K562 (cell line): ENCODE results near the gene REX1BD. TPM values are rescaled to one million over a fixed set of nuclear protein-coding genes. Genes with fewer than 3 reads are reported as not detected.

Experiments used
- ARHGAP35 ChIP-seq: fragments of 450-650 bp; IDR thresholded peaks from 2 replicates; pipeline ENCODE4 v1.6.1; 2018; ENCODE audit not compliant: partially characterized antibody
- CBX1 ChIP-seq: sonication (generic); IDR thresholded peaks from 2 replicates; pipeline ENCODE4 v1.6.1; 2016; ENCODE audit warnings: antibody characterized with exemption, low read depth, mild to moderate bottlenecking
- COPS2 ChIP-seq: fragments of 450-650 bp; conservative IDR thresholded peaks from 2 replicates; pipeline ENCODE4 v1.6.1; 2016; ENCODE audit warnings: mild to moderate bottlenecking, moderate library complexity
- CREB1 ChIP-seq, 2 experiments: sonication (generic) in 1 of 2; formaldehyde crosslinking in 1 of 2; IDR thresholded peaks; 2 replicates each; pipeline versions ENCODE4 v1.6.1 to v1.8.0; 2012 to 2022; ENCODE audit warnings: inconsistent platforms in 1 of 2, mild to moderate bottlenecking in 1 of 2, missing genetic modification reagents in 1 of 2, moderate library complexity in 1 of 2
- CTBP1 ChIP-seq: fragments of 450-650 bp; IDR thresholded peaks from 2 replicates; pipeline ENCODE4 v1.6.1; 2016; ENCODE audit warnings: borderline replicate concordance
- ETV6 ChIP-seq, 3 experiments: fragments of 150-350 bp in 1 of 3; sonication (generic) in 1 of 3; formaldehyde crosslinking in 1 of 3; IDR thresholded peaks; 2 replicates each; pipeline versions ENCODE4 v1.6.1 to v1.8.0; 2014 to 2022; ENCODE audit warnings: borderline replicate concordance in 2 of 3, low read depth in 2 of 3, antibody characterized with exemption in 1 of 3, low read length in 1 of 3, mild to moderate bottlenecking in 1 of 3, missing genetic modification reagents in 1 of 3
- HDAC3 ChIP-seq: fragments of 450-650 bp; IDR thresholded peaks from 2 replicates; pipeline ENCODE4 v1.6.1; 2018; ENCODE audit warnings: borderline replicate concordance, mild to moderate bottlenecking, moderate library complexity; ENCODE audit not compliant: partially characterized antibody
- HOXB6 ChIP-seq: fragments of 250-450 bp; sonication (Bioruptor Pico); IDR thresholded peaks from 2 replicates; pipeline ENCODE4 v1.5.1; 2022; ENCODE audit warnings: mild to moderate bottlenecking, borderline replicate concordance
- KDM5B ChIP-seq: fragments of 200-600 bp; sonication (generic); IDR thresholded peaks from 2 replicates; pipeline ENCODE4 v1.6.1; 2012; ENCODE audit warnings: low read depth, mild to moderate bottlenecking, moderate library complexity, low read length, control low read depth, inconsistent platforms; ENCODE audit not compliant: insufficient replicate concordance
- NFATC3 ChIP-seq: fragments of 450-650 bp; IDR thresholded peaks from 2 replicates; pipeline ENCODE4 v1.6.1; 2017; ENCODE audit warnings: mild to moderate bottlenecking
- PRMT5 ChIP-seq: sonication (generic); formaldehyde crosslinking; IDR thresholded peaks from 2 replicates; pipeline ENCODE4 v1.5.0; 2020; ENCODE audit warnings: missing genetic modification reagents
- PYGO2 ChIP-seq: fragments of 450-650 bp; IDR thresholded peaks from 2 replicates; pipeline ENCODE4 v1.6.1; 2016; ENCODE audit warnings: mild to moderate bottlenecking, missing genetic modification characterization, moderate library complexity, missing compliant biosample characterization
- RB1 ChIP-seq: fragments of 450-650 bp; IDR thresholded peaks from 2 replicates; pipeline ENCODE4 v1.6.1; 2017; ENCODE audit warnings: low read depth, mild to moderate bottlenecking
- RBM25 ChIP-seq: fragments of 200-400 bp; formaldehyde crosslinking; IDR thresholded peaks from 2 replicates; pipeline ENCODE4 v1.6.1; 2018; ENCODE audit warnings: low read length, low read depth, moderate library complexity; ENCODE audit not compliant: severe bottlenecking
- SMAD1 ChIP-seq: fragments of 150-350 bp; IDR thresholded peaks from 2 replicates; pipeline ENCODE4 v1.6.1; 2014; ENCODE audit warnings: low read length, low read depth; ENCODE audit not compliant: partially characterized antibody
- YY1 ChIP-seq, 3 experiments: IDR thresholded peaks; 2 replicates each; pipeline ENCODE4 v1.6.1; 2011; ENCODE audit warnings: low read length in 2 of 3, mild to moderate bottlenecking in 2 of 3, moderate library complexity in 2 of 3, borderline replicate concordance in 1 of 3, control low read depth in 1 of 3, low read depth in 1 of 3; ENCODE audit not compliant: insufficient read depth in 3 of 3, insufficient replicate concordance in 2 of 3, control insufficient read depth in 1 of 3, insufficient read length in 1 of 3; ENCODE audit errors: extremely low read depth in 1 of 3
- ZNF395 ChIP-seq: fragments of 200-800 bp; sonication (Bioruptor generic); IDR thresholded peaks from 2 replicates; pipeline ENCODE4 v1.6.1; 2017; ENCODE audit warnings: missing genetic modification characterization, missing compliant biosample characterization
- ZNF589 ChIP-seq: fragments of 200-800 bp; sonication (Bioruptor generic); IDR thresholded peaks from 2 replicates; pipeline ENCODE4 v1.6.1; 2016; ENCODE audit warnings: low read depth, missing genetic modification characterization, missing compliant biosample characterization
- polyA plus RNA-seq, 8 experiments: library from polyadenylated mRNA; depleted of rRNA in 4 of 8; stranded (reverse) in 5 of 8; unstranded in 3 of 8; fragments of >200 nt; fragmentation: Nextera tagmentation in 2 of 8; fragmentation: Illumina TruSeq in 1 of 8; extraction: Ambion mirVana in 2 of 8; extraction: Trizol in 1 of 8; gene quantifications; 2 replicates each; pipeline versions ENCODE4 v1.2.1 to v1.2.3, GENCODE V29; 2011 to 2014; ENCODE audit warnings: inconsistent platforms in 1 of 8, missing spikeins in 1 of 8
- total RNA-seq, 7 experiments: library from RNA; depleted of rRNA in 6 of 7; stranded (reverse); fragments of >200 nt in 6 of 7; fragmentation: Illumina TruSeq in 2 of 7; extraction: Trizol in 2 of 7; gene quantifications; 2 replicates each; pipeline versions ENCODE4 v1.2.1 to v1.2.3, GENCODE V29; 2011 to 2021; ENCODE audit warnings: low replicate concordance in 1 of 7
- TF ChIP-seq, protein P1 (sequence below), 2 experiments: fragments of 450-650 bp; conservative IDR thresholded peaks; 2 replicates each; pipeline ENCODE4 v1.6.1; 2017; ENCODE audit warnings: mild to moderate bottlenecking in 2 of 2, moderate library complexity in 2 of 2
- TF ChIP-seq, protein P2 (sequence below): fragments of 250-450 bp; sonication (Bioruptor Pico); IDR thresholded peaks from 2 replicates; pipeline ENCODE4 v1.5.0; 2021; ENCODE audit warnings: mild to moderate bottlenecking, borderline replicate concordance

Gene REX1BD
- total and polyA plus RNA-seq, 9 of the 15 experiments (the other 6 are each of a cell fraction or from before 2014, with no cell fraction given): 1.9 to 136 (median 13.8) TPM

GRCh38 chr19:18590273-18591272, 2.0 kb downstream of the REX1BD start (continued):
- TF ChIP-seq, protein P1, sequence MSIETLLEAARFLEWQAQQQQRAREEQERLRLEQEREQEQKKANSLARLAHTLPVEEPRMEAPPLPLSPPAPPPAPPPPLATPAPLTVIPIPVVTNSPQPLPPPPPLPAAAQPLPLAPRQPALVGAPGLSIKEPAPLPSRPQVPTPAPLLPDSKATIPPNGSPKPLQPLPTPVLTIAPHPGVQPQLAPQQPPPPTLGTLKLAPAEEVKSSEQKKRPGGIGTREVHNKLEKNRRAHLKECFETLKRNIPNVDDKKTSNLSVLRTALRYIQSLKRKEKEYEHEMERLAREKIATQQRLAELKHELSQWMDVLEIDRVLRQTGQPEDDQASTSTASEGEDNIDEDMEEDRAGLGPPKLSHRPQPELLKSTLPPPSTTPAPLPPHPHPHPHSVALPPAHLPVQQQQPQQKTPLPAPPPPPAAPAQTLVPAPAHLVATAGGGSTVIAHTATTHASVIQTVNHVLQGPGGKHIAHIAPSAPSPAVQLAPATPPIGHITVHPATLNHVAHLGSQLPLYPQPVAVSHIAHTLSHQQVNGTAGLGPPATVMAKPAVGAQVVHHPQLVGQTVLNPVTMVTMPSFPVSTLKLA (conservative IDR thresholded peaks at IDR 0.05): peak; percentile 73 to 74
- TF ChIP-seq COPS2 (no peak), KDM5B (no peak), NFATC3 (no peak), YY1 (IDR thresholded peaks at IDR 0.05; ENCODE audit: borderline replicate concordance in 1 of 3, control insufficient read depth in 1 of 3, extremely low read depth in 1 of 3, insufficient read depth in 3 of 3, insufficient read length in 1 of 3, insufficient replicate concordance in 2 of 3, low read depth in 1 of 3, low read length in 2 of 3) (peak in 2 of 3 experiments; percentile 15 to 38), CBX1 (no peak), ZNF395 (CRISPR knock-in tag) (no peak), PRMT5 (CRISPR knock-in tag) (no peak), PYGO2 (tag) (no peak), RB1 (no peak), HDAC3 (no peak), ARHGAP35 (no peak), CTBP1 (peak; percentile 92), HOXB6 (CRISPR knock-in tag) (no peak), RBM25 (no peak), ETV6 (IDR thresholded peaks at IDR 0.05; ENCODE audit: borderline replicate concordance in 1 of 2, low read depth in 2 of 2, low read length in 1 of 2) (no peak), ETV6 (CRISPR knock-in tag; IDR thresholded peaks at IDR 0.05; ENCODE audit: borderline replicate concordance) (no peak), ZNF589 (no peak), CREB1 (IDR thresholded peaks at IDR 0.05) (peak; percentile 69), CREB1 (CRISPR knock-in tag; IDR thresholded peaks at IDR 0.05) (peak; percentile 71; the same call in 1 of the 2 replicates), SMAD1 (no peak)
- TF ChIP-seq, protein P2, sequence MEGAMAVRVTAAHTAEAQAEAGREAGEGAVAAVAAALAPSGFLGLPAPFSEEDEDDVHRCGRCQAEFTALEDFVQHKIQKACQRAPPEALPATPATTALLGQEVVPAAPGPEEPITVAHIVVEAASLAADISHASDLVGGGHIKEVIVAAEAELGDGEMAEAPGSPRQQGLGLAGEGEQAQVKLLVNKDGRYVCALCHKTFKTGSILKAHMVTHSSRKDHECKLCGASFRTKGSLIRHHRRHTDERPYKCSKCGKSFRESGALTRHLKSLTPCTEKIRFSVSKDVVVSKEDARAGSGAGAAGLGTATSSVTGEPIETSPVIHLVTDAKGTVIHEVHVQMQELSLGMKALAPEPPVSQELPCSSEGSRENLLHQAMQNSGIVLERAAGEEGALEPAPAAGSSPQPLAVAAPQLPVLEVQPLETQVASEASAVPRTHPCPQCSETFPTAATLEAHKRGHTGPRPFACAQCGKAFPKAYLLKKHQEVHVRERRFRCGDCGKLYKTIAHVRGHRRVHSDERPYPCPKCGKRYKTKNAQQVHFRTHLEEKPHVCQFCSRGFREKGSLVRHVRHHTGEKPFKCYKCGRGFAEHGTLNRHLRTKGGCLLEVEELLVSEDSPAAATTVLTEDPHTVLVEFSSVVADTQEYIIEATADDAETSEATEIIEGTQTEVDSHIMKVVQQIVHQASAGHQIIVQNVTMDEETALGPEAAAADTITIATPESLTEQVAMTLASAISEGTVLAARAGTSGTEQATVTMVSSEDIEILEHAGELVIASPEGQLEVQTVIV (CRISPR knock-in tag): no peak
